Esophagus squamous epithelium (tissue), 5 donors: ENCODE measurements around the gene ACAD8. TPM values are rescaled to one million over a fixed set of nuclear protein-coding genes. Genes with fewer than 3 reads are reported as not detected.

Experiments
- DNase-seq: peaks from one replicate; lab custom pipeline; 2025; lab: John Stamatoyannopoulos, UW
- H3K27ac ChIP-seq, 4 donors: fragments of 200-600 bp; sonication (generic); one replicate each; pipeline ENCODE4 v1.5.1; 2016 to 2019; ENCODE audit warnings: mild to moderate bottlenecking in 1 of 4
- H3K27me3 ChIP-seq, 4 donors: fragments of 200-600 bp; sonication (generic); 1 replicate in 3 of 4; 2 replicates in 1 of 4; pipeline versions ENCODE4 v1.5.1 to v1.6.0; 2017 to 2021; ENCODE audit warnings: antibody characterized with exemption in 1 of 4
- H3K36me3 ChIP-seq, 3 donors: fragments of 200-600 bp; sonication (generic); one replicate each; pipeline ENCODE4 v1.5.1; 2016 to 2019
- H3K4me1 ChIP-seq, 3 donors: fragments of 200-600 bp; sonication (generic); one replicate each; pipeline ENCODE4 v1.5.1; 2017 to 2019
- H3K4me3 ChIP-seq, 4 donors: fragments of 200-600 bp; sonication (generic); 1 replicate in 3 of 4; 2 replicates in 1 of 4; pipeline ENCODE4 v1.5.1; 2016 to 2019; ENCODE audit warnings: mild to moderate bottlenecking in 2 of 4, moderate library complexity in 1 of 4
- H3K9me3 ChIP-seq, 3 donors: fragments of 200-600 bp; sonication (generic); one replicate each; pipeline ENCODE4 v1.5.1; 2016 to 2019
- POLR2A ChIP-seq, 4 donors: fragments of 450-650 bp; IDR thresholded peaks; one replicate each; pipeline ENCODE4 v1.6.1; 2017; ENCODE audit warnings: antibody characterized with exemption in 4 of 4, mild to moderate bottlenecking in 4 of 4, moderate library complexity in 3 of 4
- WGBS, 2 donors: methylation state at CpG; one replicate each; pipeline ENCODE4 v1.1.5; 2018; 5-methylcytosine and 5-hydroxymethylcytosine counted together
- intact Hi-C: fragments of 100-400 bp; cut with DNase I; formaldehyde crosslinking; loops from one replicate; pipeline ENCODE4 v1.15.0; 2022
- total RNA-seq, 4 donors: library from RNA; depleted of rRNA; stranded (reverse); fragments of >200 nt; gene quantifications; one replicate each; pipeline ENCODE4 v1.1.0, GENCODE V29; 2016
- TF ChIP-seq, protein P1 (sequence below), 6 experiments: fragments of 450-650 bp in 4 of 6; fragments of 200-600 bp in 2 of 6; sonication (generic) in 2 of 6; IDR thresholded peaks; one replicate each; pipeline ENCODE4 v1.5.1; 2016 to 2019; ENCODE audit warnings: antibody characterized with exemption in 6 of 6, mild to moderate bottlenecking in 4 of 6, moderate library complexity in 4 of 6
- donor health status: DM: yes; HTN: yes; CAD: no.

Gene ACAD8
- total RNA-seq, 4 donors from 2014 or later, result 11.3 to 25.1 (median 18.2) TPM

DNA sequence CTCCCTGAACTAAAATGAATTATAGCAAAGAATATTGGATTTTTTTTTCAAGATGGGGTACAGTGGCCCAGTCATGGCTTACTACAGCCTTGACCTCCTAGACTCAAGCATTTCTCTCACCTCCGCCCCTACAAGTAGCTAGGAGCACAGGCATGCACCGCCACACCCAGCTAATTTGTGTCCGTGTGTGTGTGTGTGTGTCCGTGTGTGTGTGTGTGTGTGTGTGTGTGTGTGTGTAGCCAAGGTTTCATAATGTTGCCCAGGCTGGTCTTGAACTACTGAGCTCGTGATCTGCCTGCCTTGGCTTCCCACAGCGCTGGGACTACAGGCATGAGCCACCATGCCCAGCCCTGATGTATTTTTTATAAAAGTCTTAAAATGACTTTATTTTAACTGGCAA is 12.8 kb upstream of the ACAD8 start:
- H3K4me3 ChIP-seq, result no peak overlapping the region
- no peak for DNase-seq
- no peak for TF ChIP-seq POLR2A (IDR thresholded peaks at IDR 0.05)
- TF ChIP-seq, protein P1, sequence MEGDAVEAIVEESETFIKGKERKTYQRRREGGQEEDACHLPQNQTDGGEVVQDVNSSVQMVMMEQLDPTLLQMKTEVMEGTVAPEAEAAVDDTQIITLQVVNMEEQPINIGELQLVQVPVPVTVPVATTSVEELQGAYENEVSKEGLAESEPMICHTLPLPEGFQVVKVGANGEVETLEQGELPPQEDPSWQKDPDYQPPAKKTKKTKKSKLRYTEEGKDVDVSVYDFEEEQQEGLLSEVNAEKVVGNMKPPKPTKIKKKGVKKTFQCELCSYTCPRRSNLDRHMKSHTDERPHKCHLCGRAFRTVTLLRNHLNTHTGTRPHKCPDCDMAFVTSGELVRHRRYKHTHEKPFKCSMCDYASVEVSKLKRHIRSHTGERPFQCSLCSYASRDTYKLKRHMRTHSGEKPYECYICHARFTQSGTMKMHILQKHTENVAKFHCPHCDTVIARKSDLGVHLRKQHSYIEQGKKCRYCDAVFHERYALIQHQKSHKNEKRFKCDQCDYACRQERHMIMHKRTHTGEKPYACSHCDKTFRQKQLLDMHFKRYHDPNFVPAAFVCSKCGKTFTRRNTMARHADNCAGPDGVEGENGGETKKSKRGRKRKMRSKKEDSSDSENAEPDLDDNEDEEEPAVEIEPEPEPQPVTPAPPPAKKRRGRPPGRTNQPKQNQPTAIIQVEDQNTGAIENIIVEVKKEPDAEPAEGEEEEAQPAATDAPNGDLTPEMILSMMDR (IDR thresholded peaks at IDR 0.05), result no peak
- peaks cover 0 to 100% (median 27%) of the 10 kb centered on the region in 3 donors for H3K36me3 ChIP-seq
- no peaks in the 10 kb centered on the region for H3K9me3 ChIP-seq
- WGBS, 2 donors, result 48 to 49% methylated on average over 5 of the region's 6 CpGs
- no peaks in the 10 kb centered on the region for H3K27me3 ChIP-seq
- intact Hi-C loops, result no loop called here
- no peaks in the 10 kb centered on the region for H3K4me1 ChIP-seq
- no peak overlapping the region for H3K27ac ChIP-seq

DNA sequence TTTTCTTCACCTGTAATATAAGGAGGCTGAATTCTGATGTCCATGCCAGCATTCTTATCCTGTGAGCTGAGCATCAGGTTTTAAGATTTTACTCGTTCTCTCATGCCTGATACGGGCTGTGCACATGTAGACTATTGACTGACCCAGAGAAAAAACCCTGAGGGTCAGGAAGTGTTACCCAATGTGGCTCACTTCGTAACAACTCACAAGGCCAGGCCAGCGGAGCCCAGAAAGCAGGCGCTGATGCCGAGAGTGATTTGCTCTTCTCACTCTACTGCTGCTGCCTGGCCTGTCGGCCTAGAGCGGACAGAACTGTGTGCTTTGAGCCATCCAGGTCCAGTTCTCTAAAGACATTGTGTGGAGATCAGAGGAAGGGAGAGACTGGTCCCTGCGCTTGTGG is 11.0 kb upstream of the ACAD8 start:
- intact Hi-C loops, result no loop called here
- 67 to 80% methylated on average over 8 to 9 of the region's 9 CpGs for whole genome bisulfite sequencing, 2 donors
- no peaks in the 10 kb centered on the region for H3K27me3 ChIP-seq
- H3K4me3 ChIP-seq, result no peak overlapping the region
- peaks cover 0 to 100% (median 45%) of the 10 kb centered on the region in 3 donors for H3K36me3 ChIP-seq
- H3K27ac ChIP-seq, result no peak overlapping the region
- no peak for TF ChIP-seq POLR2A (IDR thresholded peaks at IDR 0.05)
- TF ChIP-seq, protein P1 (IDR thresholded peaks at IDR 0.05), result no peak
- no peaks in the 10 kb centered on the region for H3K4me1 ChIP-seq
- no peaks in the 10 kb centered on the region for H3K9me3 ChIP-seq
- DNase-seq, result no peak

DNA sequence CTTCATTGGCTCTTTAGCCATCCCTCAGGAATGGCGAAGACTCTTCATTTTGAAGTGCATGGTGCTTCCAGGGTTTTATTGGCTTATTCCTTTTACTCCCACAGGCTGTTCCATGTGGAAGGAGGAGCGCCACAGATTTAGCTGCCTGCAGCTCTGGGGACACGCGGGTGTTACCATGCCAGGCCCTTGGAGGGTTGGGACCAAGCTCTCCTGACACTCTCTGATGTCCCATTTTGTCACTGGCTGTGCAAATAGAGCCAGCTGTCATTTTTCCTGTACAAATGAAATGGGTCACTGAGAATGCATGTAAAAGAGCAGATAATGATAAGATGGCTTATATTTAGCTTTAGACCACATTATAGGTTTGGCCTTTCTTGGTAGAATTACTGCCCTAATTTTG is 9.5 kb upstream of the ACAD8 start:
- no peaks in the 10 kb centered on the region for H3K4me1 ChIP-seq
- no peaks in the 10 kb centered on the region for H3K27me3 ChIP-seq
- peaks cover 0 to 100% (median 52%) of the 10 kb centered on the region in 3 donors for H3K36me3 ChIP-seq
- no peak overlapping the region for H3K4me3 ChIP-seq
- DNase-seq, result no peak
- no peak overlapping the region for H3K27ac ChIP-seq
- TF ChIP-seq, protein P1 (IDR thresholded peaks at IDR 0.05), result no peak
- no peak for TF ChIP-seq POLR2A (IDR thresholded peaks at IDR 0.05)
- no peaks in the 10 kb centered on the region for H3K9me3 ChIP-seq
- intact Hi-C loops, result no loop called here
- 89 to 100% methylated on average over 3 to 4 of the region's 4 CpGs for WGBS, 2 donors

GRCh38 chr11:134244593-134244992 is 8.8 kb upstream of the ACAD8 start:
- no peak for DNase-seq
- Histone ChIP-seq H3K36me3 (peaks cover 0 to 100% (median 48%) of the 10 kb centered on the region in 3 donors), H3K4me3 (no peak overlapping the region), H3K4me1 (no peaks in the 10 kb centered on the region), H3K27me3 (no peaks in the 10 kb centered on the region), H3K9me3 (no peaks in the 10 kb centered on the region), H3K27ac (no peak overlapping the region)
- TF ChIP-seq POLR2A (IDR thresholded peaks at IDR 0.05), result no peak
- TF ChIP-seq, protein P1 (IDR thresholded peaks at IDR 0.05), result peak in 3 of 6 experiments; percentile 19 to 48 (median 20)
- intact Hi-C loops, result no loop called here
- 32 to 58% methylated on average over 2 to 6 of the region's 7 CpGs for WGBS, 2 donors

GRCh38 chr11:134245434-134245833 is 7.9 kb upstream of the ACAD8 start:
- Histone ChIP-seq H3K4me1 (no peaks in the 10 kb centered on the region), H3K27me3 (no peaks in the 10 kb centered on the region), H3K36me3 (peaks cover 0 to 100% (median 41%) of the 10 kb centered on the region in 3 donors), H3K9me3 (no peaks in the 10 kb centered on the region), H3K4me3 (no peak overlapping the region), H3K27ac (no peak overlapping the region)
- TF ChIP-seq, protein P1 (IDR thresholded peaks at IDR 0.05), result no peak
- no peak for DNase-seq
- intact Hi-C loops, result no loop called here
- 95 to 96% methylated on average over 7 to 12 of the region's 14 CpGs for WGBS, 2 donors
